HCT116 (cell line): ENCODE results near the gene IGF2BP3. TPM values are rescaled to one million over a fixed set of nuclear protein-coding genes. Genes with fewer than 3 reads are reported as not detected.

ENCODE experiments used
- ATAC-seq: fragments of 200-7000 bp; cut with Tn5 transposase; 2 replicates; pipeline ENCODE4 v1.9.1; 2020; ENCODE audit warnings: mild to moderate bottlenecking, moderate library complexity
- BruUV-seq: library from RNA; stranded (reverse); fragments of 400-500 nt; replicated peaks from 2 replicates; lab custom pipeline; 2021; lab: Mats Ljungman, UMichigan
- CTCF ChIA-PET: fragments of 300-600 bp; sonication (Branson Sonifier 250); formaldehyde crosslinking; loops from one replicate; lab custom pipeline; 2021; ENCODE audit warnings: antibody characterized with exemption; lab: Charles Lee
- POLR2A ChIA-PET: fragments of 300-600, 350-600 bp; sonication (Branson Sonifier 250); formaldehyde crosslinking; loops from one replicate; lab custom pipeline; 2021; ENCODE audit warnings: antibody characterized with exemption; lab: Charles Lee
- RAD21 ChIA-PET, 2 experiments: fragments of 300-600 bp; sonication (Branson Sonifier 250); formaldehyde crosslinking; loops; one replicate each; lab custom pipeline; 2023; ENCODE audit warnings: low total read pairs in 2 of 2; ENCODE audit not compliant: uncharacterized antibody in 2 of 2, unreplicated experiment in 2 of 2, low non-redundant PET in 1 of 2; lab: Charles Lee
- DNase-seq: peaks from one replicate; pipeline ENCODE4 v3.0.0-alpha.2; 2010; ENCODE audit warnings: low read depth, low spot score
- H2AFZ ChIP-seq: fragments of 200-600 bp; shearing (Covaris generic), sonication (generic); 2 replicates; pipeline ENCODE4 v1.6.1; 2017; ENCODE audit warnings: low read depth, mixed run types, mixed read lengths, antibody characterized with exemption, low read length; ENCODE audit not compliant: poor library complexity, severe bottlenecking
- H3K27ac ChIP-seq: 2 replicates; pipeline ENCODE4 v1.5.1; 2012; ENCODE audit warnings: low read depth, low read length
- H3K27me3 ChIP-seq: fragments of 200-600 bp; sonication (generic); 2 replicates; pipeline ENCODE4 v1.6.1; 2016; ENCODE audit warnings: mixed run types, low read length, mixed read lengths; ENCODE audit not compliant: insufficient read depth
- H3K36me3 ChIP-seq, 2 experiments: fragments of 200-500 bp in 1 of 2; fragments of 200-600 bp in 1 of 2; sonication (Bioruptor generic) in 1 of 2; sonication (generic) in 1 of 2; 2 replicates each; pipeline versions ENCODE4 v1.5.1 to v1.6.1; 2014 to 2016; ENCODE audit warnings: low read length in 2 of 2, inconsistent platforms in 1 of 2, mixed read lengths in 1 of 2, mixed run types in 1 of 2; ENCODE audit not compliant: insufficient read depth in 2 of 2, control insufficient read depth in 1 of 2
- H3K4me1 ChIP-seq, 2 experiments: fragments of 200-600 bp in 1 of 2; sonication (generic) in 1 of 2; 2 replicates each; pipeline versions ENCODE4 v1.5.1 to v1.6.1; 2012 to 2017; ENCODE audit warnings: low read length in 2 of 2, inconsistent platforms in 1 of 2, mild to moderate bottlenecking in 1 of 2, mixed read lengths in 1 of 2, mixed run types in 1 of 2, moderate library complexity in 1 of 2; ENCODE audit not compliant: insufficient read depth in 2 of 2, control insufficient read depth in 1 of 2
- H3K4me2 ChIP-seq: fragments of 200-600 bp; sonication (generic); 2 replicates; pipeline ENCODE4 v1.6.1; 2017; ENCODE audit warnings: mixed run types, low read length, mixed read lengths
- H3K4me3 ChIP-seq, 2 experiments: fragments of 200-600 bp in 1 of 2; sonication (generic) in 1 of 2; replicated peaks in 1 of 2; 2 replicates each; pipeline ENCODE4 v1.5.1; 2011 to 2016; ENCODE audit warnings: low read length in 2 of 2, control low read depth in 1 of 2, low read depth in 1 of 2, mild to moderate bottlenecking in 1 of 2, mixed read lengths in 1 of 2, mixed run types in 1 of 2
- H3K79me2 ChIP-seq: fragments of 200-600 bp; sonication (generic); 2 replicates; pipeline ENCODE4 v1.6.1; 2017; ENCODE audit warnings: mild to moderate bottlenecking, mixed run types, low read length, moderate library complexity, mixed read lengths; ENCODE audit not compliant: insufficient read depth
- H3K9ac ChIP-seq: fragments of 200-600 bp; sonication (generic); 2 replicates; pipeline ENCODE4 v1.6.1; 2016; ENCODE audit warnings: low read length, mixed read lengths
- H3K9me2 ChIP-seq: fragments of 200-600 bp; sonication (generic), shearing (Covaris generic); 2 replicates; pipeline ENCODE4 v1.6.1; 2017; ENCODE audit warnings: mixed run types, mild to moderate bottlenecking, moderate library complexity; ENCODE audit not compliant: insufficient read depth
- H3K9me3 ChIP-seq, 2 experiments: fragments of 200-500 bp in 1 of 2; fragments of 200-600 bp in 1 of 2; sonication (Bioruptor generic) in 1 of 2; sonication (generic) in 1 of 2; 2 replicates each; pipeline ENCODE4 v1.6.1; 2014 to 2017; ENCODE audit warnings: low read length in 2 of 2, mixed read lengths in 2 of 2, inconsistent platforms in 1 of 2, low read depth in 1 of 2, mild to moderate bottlenecking in 1 of 2, mixed run types in 1 of 2, moderate library complexity in 1 of 2; ENCODE audit not compliant: control insufficient read depth in 1 of 2, insufficient read depth in 1 of 2
- H4K20me1 ChIP-seq: fragments of 200-600 bp; sonication (generic), shearing (Covaris generic); 2 replicates; pipeline ENCODE4 v1.6.1; 2017; ENCODE audit warnings: mixed run types, mild to moderate bottlenecking, moderate library complexity; ENCODE audit not compliant: insufficient read depth
- ATF3 ChIP-seq: IDR thresholded peaks from 2 replicates; pipeline ENCODE4 v1.6.1; 2012
- CBX3 ChIP-seq: IDR thresholded peaks from 2 replicates; pipeline ENCODE4 v1.6.1; 2012; ENCODE audit warnings: low read depth
- CEBPB ChIP-seq: IDR thresholded peaks from 2 replicates; pipeline ENCODE4 v1.6.1; 2012; ENCODE audit warnings: low read depth
- CTCF ChIP-seq, 3 experiments: fragments of 200-600 bp in 1 of 3; sonication (generic) in 1 of 3; IDR thresholded peaks in 2 of 3; conservative IDR thresholded peaks in 1 of 3; 2 replicates each; pipeline ENCODE4 v1.5.1; 2012 to 2017; ENCODE audit warnings: low read depth in 2 of 3, low read length in 2 of 3, antibody characterized with exemption in 1 of 3, borderline replicate concordance in 1 of 3, control low read depth in 1 of 3, mild to moderate bottlenecking in 1 of 3, mixed read lengths in 1 of 3, mixed run types in 1 of 3, moderate library complexity in 1 of 3; ENCODE audit not compliant: insufficient read depth in 1 of 3
- EGR1 ChIP-seq: IDR thresholded peaks from 2 replicates; pipeline ENCODE4 v1.6.1; 2012; ENCODE audit warnings: low read depth
- ELF1 ChIP-seq: IDR thresholded peaks from 2 replicates; pipeline ENCODE4 v1.6.1; 2012; ENCODE audit warnings: low read depth, borderline replicate concordance
- EZH2 ChIP-seq: fragments of 200-600 bp; sonication (generic); IDR thresholded peaks from 2 replicates; pipeline ENCODE4 v1.6.1; 2017; ENCODE audit warnings: antibody characterized with exemption, mixed run types
- EZH2phosphoT487 ChIP-seq: fragments of 200-600 bp; IDR thresholded peaks from 2 replicates; pipeline ENCODE4 v1.6.1; 2018; ENCODE audit warnings: antibody characterized with exemption, borderline replicate concordance
- FOSL1 ChIP-seq: IDR thresholded peaks from 2 replicates; pipeline ENCODE4 v1.6.1; 2012; ENCODE audit warnings: low read depth
- JUND ChIP-seq: IDR thresholded peaks from 2 replicates; pipeline ENCODE4 v1.6.1; 2012
- POLR2A ChIP-seq: IDR thresholded peaks from 2 replicates; pipeline ENCODE4 v1.7.0; 2011; ENCODE audit warnings: borderline replicate concordance; ENCODE audit not compliant: insufficient read depth, insufficient read length; ENCODE audit errors: extremely low read depth
- POLR2AphosphoS5 ChIP-seq: IDR thresholded peaks from 2 replicates; pipeline ENCODE4 v1.6.1; 2011; ENCODE audit warnings: mild to moderate bottlenecking, low read depth, low read length, moderate library complexity
- RAD21 ChIP-seq: IDR thresholded peaks from 2 replicates; pipeline ENCODE4 v1.6.1; 2012; ENCODE audit warnings: low read depth, mild to moderate bottlenecking
- REST ChIP-seq: IDR thresholded peaks from 2 replicates; pipeline ENCODE4 v1.6.1; 2012; ENCODE audit warnings: low read depth
- SIN3A ChIP-seq: IDR thresholded peaks from 2 replicates; pipeline ENCODE4 v1.6.1; 2012; ENCODE audit warnings: low read depth
- SP1 ChIP-seq: IDR thresholded peaks from 2 replicates; pipeline ENCODE4 v1.6.1; 2012; ENCODE audit warnings: low read depth
- YY1 ChIP-seq: IDR thresholded peaks from 2 replicates; pipeline ENCODE4 v1.6.1; 2011; ENCODE audit warnings: low read length, low read depth, moderate library complexity, mild to moderate bottlenecking; ENCODE audit not compliant: insufficient replicate concordance; ENCODE audit errors: extremely low read depth
- ZFX ChIP-seq: fragments of 450-650 bp; IDR thresholded peaks from 2 replicates; pipeline ENCODE4 v1.6.1; 2017
- ZNF274 ChIP-seq: fragments of 200-500 bp; sonication (Bioruptor generic); IDR thresholded peaks from 2 replicates; pipeline ENCODE4 v1.6.1; 2014; ENCODE audit warnings: mild to moderate bottlenecking, low read depth, low read length, inconsistent platforms
- intact Hi-C: fragments of 100-400 bp; cut with micrococcal nuclease; formaldehyde crosslinking; loops from 2 replicates; pipeline ENCODE4 v1.10.0; 2022
- total RNA-seq: library from RNA; stranded (reverse); gene quantifications from one replicate; pipeline ENCODE4 v1.2.1, GENCODE V29; 2021; ENCODE audit not compliant: unreplicated experiment

The IGF2BP3 gene
- total RNA-seq, 1 experiment from 2014 or later = 79.1 TPM

- TF ChIP-seq SIN3A = no peak
- no peak for TF ChIP-seq YY1
Measured at GRCh38 chr7:23396222-23397015, 73.9 kb downstream of the IGF2BP3 start (continued).

- Histone ChIP-seq H4K20me1 (0 out of 2 replicates have a peak, but pooled peaks cover 2% of the 10 kb centered on the region), H3K9me3 (no peaks in the 10 kb centered on the region), H3K4me2 (no peak overlapping the region), H3K4me3 (no peak overlapping the region), H3K9ac (no peak overlapping the region), H3K27ac (no peak overlapping the region), H2AFZ (no peak overlapping the region), H3K79me2 (peaks cover 35% of the 10 kb centered on the region), H3K4me1 (peaks cover 0 to 11% of the 10 kb centered on the region in 2 experiments; a peak in 1 of 4 replicates), H3K9me2 (no peaks in the 10 kb centered on the region), H3K27me3 (no peaks in the 10 kb centered on the region), H3K36me3 (peaks cover 3 to 6% of the 10 kb centered on the region in 2 experiments; a peak in 1 of 4 replicates)
- ChIA-PET CTCF (no interaction called here), POLR2A (no interaction called here), RAD21 (no interaction called here)
- ATAC-seq (no peak), DNase-seq (no peak)
- no TSS peak for BruUV-seq
- intact Hi-C loops = no loop called here
- TF ChIP-seq FOSL1 (no peak), EZH2 (no peak), RAD21 (no peak), POLR2AphosphoS5 (no peak), ATF3 (no peak), CTCF (IDR thresholded peaks at IDR 0.05 in 2 of 3, conservative IDR thresholded peaks at IDR 0.05 in 1 of 3; ENCODE audit: borderline replicate concordance in 1 of 3, insufficient read depth in 1 of 3, low read depth in 2 of 3, low read length in 2 of 3) (no peak), ZNF274 (no peak), SP1 (no peak), REST (no peak), CBX3 (no peak), JUND (no peak), SIN3A (no peak), CEBPB (no peak), ELF1 (no peak), ZFX (no peak), EZH2phosphoT487 (no peak), EGR1 (no peak), POLR2A (no peak)
Measured at GRCh38 chr7:23394488-23395171, 75.7 kb downstream of the IGF2BP3 start.
